A549 (cell line): ENCODE measurements around the gene DMPK. TPM values are rescaled to one million over a fixed set of nuclear protein-coding genes. Genes with fewer than 3 reads are reported as not detected.

Experiments used
- ATAC-seq, 2 experiments: fragments of 200-7000 bp in 1 of 2; fragments of >200 bp in 1 of 2; cut with Nextera tagmentation in 1 of 2; cut with Tn5 transposase in 1 of 2; 3 replicates each; pipeline versions ENCODE4 v1.8.0 to v1.9.1; 2018 to 2020; ENCODE audit warnings: mild to moderate bottlenecking in 1 of 2, moderate library complexity in 1 of 2
- CTCF ChIA-PET: fragments of 300-600 bp; sonication (Branson Sonifier 250); formaldehyde crosslinking; extraction: SDS; loops from one replicate; lab custom pipeline; 2021; ENCODE audit warnings: antibody characterized with exemption, inconsistent platforms; lab: Yijun Ruan, JAX
- POLR2A ChIA-PET: fragments of 350-600 bp; formaldehyde crosslinking; extraction: SDS; loops from one replicate; lab custom pipeline; 2021; ENCODE audit warnings: antibody characterized with exemption, inconsistent platforms; lab: Yijun Ruan, JAX
- DNase-seq, 2 experiments: peaks; one replicate each; pipeline versions ENCODE4 v3.0.0 to v3.0.0-alpha.2; 2011 to 2016; ENCODE audit warnings: low read depth in 1 of 2, low spot score in 1 of 2
- FAIRE-seq: peaks from 2 replicates; lab custom pipeline; 2011; peaks lifted over from hg19 to GRCh38; lab: Jason Lieb, UNC
- H3K27ac ChIP-seq, 2 experiments: fragments of >200 bp; sonication (Bioruptor Twin); formaldehyde crosslinking; 3 replicates each; pipeline ENCODE4 v1.5.1; 2016 to 2017
- H3K4me1 ChIP-seq: fragments of >200 bp; sonication (Bioruptor Twin); formaldehyde crosslinking; 3 replicates; pipeline ENCODE4 v1.6.1; 2016
- H3K4me2 ChIP-seq: fragments of >200 bp; sonication (Bioruptor Twin); formaldehyde crosslinking; 3 replicates; pipeline ENCODE4 v1.6.1; 2016
- H3K4me3 ChIP-seq: fragments of >200 bp; sonication (Bioruptor Twin); formaldehyde crosslinking; 3 replicates; pipeline ENCODE4 v1.5.1; 2016
- H3K9me3 ChIP-seq: fragments of >200 bp; sonication (Bioruptor Twin); formaldehyde crosslinking; 3 replicates; pipeline ENCODE4 v1.6.1; 2016
- BHLHE40 ChIP-seq: IDR thresholded peaks from 2 replicates; pipeline ENCODE4 v1.6.1; 2012; ENCODE audit warnings: low read depth, low read length, inconsistent platforms
- CHD2 ChIP-seq: fragments of 150-350 bp; IDR thresholded peaks from 2 replicates; pipeline ENCODE4 v1.6.1; 2014; ENCODE audit warnings: low read length; ENCODE audit not compliant: partially characterized antibody
- CHD4 ChIP-seq: fragments of 200-600 bp; sonication (generic); IDR thresholded peaks from 2 replicates; pipeline ENCODE4 v1.6.1; 2016; ENCODE audit warnings: antibody characterized with exemption, mild to moderate bottlenecking, borderline replicate concordance
- EHF ChIP-seq: fragments of 250-450 bp; sonication (Bioruptor Pico); IDR thresholded peaks from 2 replicates; pipeline ENCODE4 v1.5.0; 2020; ENCODE audit warnings: mild to moderate bottlenecking
- EHMT2 ChIP-seq: fragments of 200-600 bp; sonication (generic); IDR thresholded peaks from 2 replicates; pipeline ENCODE4 v1.6.1; 2016; ENCODE audit warnings: antibody characterized with exemption, low read depth, mild to moderate bottlenecking, moderate library complexity
- ESRRA ChIP-seq: fragments of 150-350 bp; IDR thresholded peaks from 2 replicates; pipeline ENCODE4 v1.6.1; 2014; ENCODE audit warnings: mild to moderate bottlenecking, low read length, borderline replicate concordance
- GATA3 ChIP-seq: IDR thresholded peaks from 2 replicates; pipeline ENCODE4 v1.6.1; 2012; ENCODE audit warnings: borderline replicate concordance
- HOXA7 ChIP-seq: fragments of 250-450 bp; sonication (Bioruptor Pico); IDR thresholded peaks from 2 replicates; pipeline ENCODE4 v1.5.0; 2020; ENCODE audit warnings: mild to moderate bottlenecking, moderate library complexity
- HOXB5 ChIP-seq: fragments of 250-450 bp; sonication (Bioruptor Pico); IDR thresholded peaks from 2 replicates; pipeline ENCODE4 v1.5.0; 2020; ENCODE audit warnings: mild to moderate bottlenecking, moderate library complexity
- JUN ChIP-seq, 2 experiments: fragments of >200 bp; sonication (Bioruptor Twin); formaldehyde crosslinking; IDR thresholded peaks; 2 replicates in 1 of 2; 3 replicates in 1 of 2; pipeline ENCODE4 v1.6.1; 2016 to 2017
- JUNB ChIP-seq: fragments of >200 bp; sonication (Bioruptor Twin); formaldehyde crosslinking; IDR thresholded peaks from 2 replicates; pipeline ENCODE4 v1.6.1; 2016
- KDM1A ChIP-seq: fragments of 200-600 bp; sonication (generic); IDR thresholded peaks from 2 replicates; pipeline ENCODE4 v1.6.1; 2016; ENCODE audit warnings: low read depth, mild to moderate bottlenecking
- MAZ ChIP-seq: fragments of 150-350 bp; IDR thresholded peaks from 2 replicates; pipeline ENCODE4 v1.6.1; 2014; ENCODE audit warnings: antibody characterized with exemption, low read depth, low read length, borderline replicate concordance
- NPAS2 ChIP-seq: fragments of 250-450 bp; sonication (Bioruptor Pico); IDR thresholded peaks from 2 replicates; pipeline ENCODE4 v1.8.0; 2022; ENCODE audit warnings: mild to moderate bottlenecking, moderate library complexity, borderline replicate concordance
- PHF8 ChIP-seq: fragments of 200-600 bp; sonication (generic); IDR thresholded peaks from 2 replicates; pipeline ENCODE4 v1.6.1; 2016; ENCODE audit warnings: low read depth, mild to moderate bottlenecking, antibody characterized with exemption, moderate library complexity, borderline replicate concordance
- POLR2AphosphoS2 ChIP-seq: conservative IDR thresholded peaks from 2 replicates; pipeline ENCODE4 v1.6.1; 2012; ENCODE audit warnings: low read length, improper control_type of control experiment, inconsistent platforms
- RAD21 ChIP-seq, 2 experiments: fragments of >200 bp in 1 of 2; sonication (Bioruptor Twin) in 1 of 2; formaldehyde crosslinking in 1 of 2; IDR thresholded peaks in 1 of 2; conservative IDR thresholded peaks in 1 of 2; 2 replicates in 1 of 2; 3 replicates in 1 of 2; pipeline ENCODE4 v1.6.1; 2012 to 2018; ENCODE audit warnings: inconsistent platforms in 1 of 2
- RARB ChIP-seq: fragments of 250-450 bp; sonication (Bioruptor Pico); IDR thresholded peaks from 2 replicates; pipeline ENCODE4 v1.8.0; 2021; ENCODE audit warnings: mild to moderate bottlenecking, moderate library complexity
- RFX5 ChIP-seq: fragments of 450-650 bp; IDR thresholded peaks from 2 replicates; pipeline ENCODE4 v1.7.1; 2014; ENCODE audit warnings: antibody characterized with exemption, mild to moderate bottlenecking, moderate library complexity
- RNF2 ChIP-seq: fragments of 200-600 bp; sonication (generic); IDR thresholded peaks from 2 replicates; pipeline ENCODE4 v1.6.1; 2016; ENCODE audit warnings: low read depth, mild to moderate bottlenecking, antibody characterized with exemption, moderate library complexity, borderline replicate concordance
- SMC3 ChIP-seq: fragments of >200 bp; sonication (Bioruptor Twin); formaldehyde crosslinking; IDR thresholded peaks from 3 replicates; pipeline ENCODE4 v1.6.1; 2018; ENCODE audit warnings: inconsistent platforms
- SREBF2 ChIP-seq: fragments of 450-650 bp; IDR thresholded peaks from 2 replicates; pipeline ENCODE4 v1.6.1; 2014; ENCODE audit warnings: mild to moderate bottlenecking, moderate library complexity
- TP53 ChIP-seq: fragments of 250-450 bp; sonication (Bioruptor Pico); IDR thresholded peaks from 2 replicates; pipeline ENCODE4 v1.5.0; 2021; ENCODE audit warnings: mild to moderate bottlenecking, moderate library complexity
- ZC3H11A ChIP-seq: fragments of 450-650 bp; IDR thresholded peaks from 2 replicates; pipeline ENCODE4 v1.6.1; 2014; ENCODE audit warnings: antibody characterized with exemption, mild to moderate bottlenecking
- ZFP36 ChIP-seq: fragments of 450-650 bp; IDR thresholded peaks from 2 replicates; pipeline ENCODE4 v1.6.1; 2014; ENCODE audit warnings: borderline replicate concordance; ENCODE audit not compliant: partially characterized antibody
- ZNF302 ChIP-seq: fragments of 250-450 bp; sonication (Bioruptor Pico); IDR thresholded peaks from 2 replicates; pipeline ENCODE4 v1.9.0; 2021; ENCODE audit warnings: inconsistent platforms, mild to moderate bottlenecking, moderate library complexity
- whole genome bisulfite sequencing: methylation state at CpG from one replicate; pipeline ENCODE4 v1.1.6; 2017; ENCODE audit errors: missing lambda C conversion rate; 5-methylcytosine and 5-hydroxymethylcytosine counted together
- polyA plus RNA-seq, 4 experiments: library from polyadenylated mRNA; depleted of rRNA in 3 of 4; stranded (reverse); fragments of >200 nt; fragmentation: RNase III in 1 of 4; extraction: RNeasy Plus Mini Kit Qiagen cat#74134 plus additional on column Dnase treatment in 1 of 4; gene quantifications; 2 replicates in 3 of 4; 3 replicates in 1 of 4; pipeline ENCODE4 v1.2.3, GENCODE V29; 2011 to 2017
- TF ChIP-seq, protein P1 (sequence below): fragments of 450-650 bp; IDR thresholded peaks from 2 replicates; pipeline ENCODE4 v1.6.1; 2014; ENCODE audit warnings: antibody characterized with exemption
- TF ChIP-seq, protein P2 (sequence below): fragments of 250-450 bp; sonication (Bioruptor Pico); IDR thresholded peaks from 2 replicates; pipeline ENCODE4 v1.5.0; 2021; ENCODE audit warnings: mild to moderate bottlenecking, moderate library complexity, borderline replicate concordance
- TF ChIP-seq, protein P3 (sequence below): IDR thresholded peaks from 2 replicates; pipeline ENCODE4 v1.6.1; 2012
- TF ChIP-seq, protein P4 (sequence below): IDR thresholded peaks from 2 replicates; pipeline ENCODE4 v1.6.1; 2012; ENCODE audit warnings: low read depth, borderline replicate concordance
- TF ChIP-seq, protein P5 (sequence below): fragments of >200 bp; sonication (Bioruptor Twin); formaldehyde crosslinking; IDR thresholded peaks from 3 replicates; pipeline ENCODE4 v1.5.1; 2016
- TF ChIP-seq, protein P6 (sequence below): fragments of >200 bp; sonication (Bioruptor Twin); formaldehyde crosslinking; IDR thresholded peaks from 2 replicates; pipeline ENCODE4 v1.6.1; 2016

The DMPK gene
- polyA plus RNA-seq, 2 of the 4 experiments (the other 2 are of a cell fraction): 21.6 to 56.6 TPM

DNA sequence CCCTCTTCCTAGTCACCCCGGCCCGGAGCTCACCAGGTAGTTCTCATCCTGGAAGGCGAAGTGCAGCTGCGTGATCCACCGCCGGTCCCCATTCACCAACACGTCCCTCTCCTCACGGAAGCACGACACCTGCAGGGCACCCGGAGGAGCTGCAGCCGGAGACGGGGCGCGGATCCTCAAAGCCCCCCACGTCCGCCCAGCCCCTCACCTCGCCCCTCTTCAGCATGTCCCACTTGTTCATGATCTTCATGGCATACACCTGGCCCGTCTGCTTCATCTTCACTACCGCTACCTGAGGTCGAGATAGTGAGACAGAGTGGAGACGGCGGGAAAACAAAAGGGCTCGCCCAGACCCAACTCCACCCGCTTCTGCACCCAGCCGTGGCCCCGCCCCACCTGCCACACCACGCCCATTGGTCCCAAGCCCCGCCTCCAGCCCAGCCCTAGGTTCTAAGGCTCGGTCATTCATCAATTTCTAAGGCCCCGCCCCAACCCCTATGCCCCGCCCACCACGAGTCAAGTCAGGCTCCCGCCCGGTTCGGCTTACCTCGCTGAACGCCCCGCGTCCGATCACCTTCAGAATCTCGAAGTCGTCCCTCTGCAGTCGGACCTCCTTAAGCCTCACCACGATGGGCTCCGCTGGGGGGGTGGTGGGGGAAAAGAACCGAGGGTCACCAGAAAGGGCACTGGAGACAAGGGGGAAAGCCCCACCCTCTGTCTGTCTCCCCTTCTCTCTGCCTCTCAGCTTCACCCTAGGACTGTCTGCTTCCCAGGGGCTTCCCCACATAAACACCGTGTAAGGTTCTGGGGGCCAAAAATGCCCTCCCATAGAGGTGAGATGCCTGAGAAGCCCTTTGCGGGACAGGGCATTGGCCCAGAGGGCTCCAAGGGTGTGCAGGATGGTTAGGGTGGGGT is 2.8 kb downstream of the DMPK start:
- peaks cover 55% of the 10 kb centered on the region for H3K4me1 ChIP-seq
- POLR2A ChIA-PET: interaction anchor here (0.6 to 1.2 kb wide), 3 partner anchors 10 to 43 kb away, joined by 3 to 20 read pairs (median 5); partner anchors contain the start of genes DMWD and SIX5
- peak overlapping the region; percentile 88 for H3K4me2 ChIP-seq
- no peak for TF ChIP-seq SREBF2
- no peak for TF ChIP-seq ZFP36
- TF ChIP-seq KDM1A: no peak
- peak; percentile 45 to 49; a peak in 4 of 5 replicates for TF ChIP-seq RAD21 (conservative IDR thresholded peaks at IDR 0.05 in 1 of 2, IDR thresholded peaks at IDR 0.05 in 1 of 2)
- TF ChIP-seq GATA3: 0 out of 2 replicates have a peak, but pooled peaks have one; percentile 17
- TF ChIP-seq HOXB5: peak; percentile 94
- TF ChIP-seq SMC3: peak; percentile 56
- TF ChIP-seq, protein P1, sequence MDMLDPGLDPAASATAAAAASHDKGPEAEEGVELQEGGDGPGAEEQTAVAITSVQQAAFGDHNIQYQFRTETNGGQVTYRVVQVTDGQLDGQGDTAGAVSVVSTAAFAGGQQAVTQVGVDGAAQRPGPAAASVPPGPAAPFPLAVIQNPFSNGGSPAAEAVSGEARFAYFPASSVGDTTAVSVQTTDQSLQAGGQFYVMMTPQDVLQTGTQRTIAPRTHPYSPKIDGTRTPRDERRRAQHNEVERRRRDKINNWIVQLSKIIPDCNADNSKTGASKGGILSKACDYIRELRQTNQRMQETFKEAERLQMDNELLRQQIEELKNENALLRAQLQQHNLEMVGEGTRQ: no peak
- TF ChIP-seq, protein P2, sequence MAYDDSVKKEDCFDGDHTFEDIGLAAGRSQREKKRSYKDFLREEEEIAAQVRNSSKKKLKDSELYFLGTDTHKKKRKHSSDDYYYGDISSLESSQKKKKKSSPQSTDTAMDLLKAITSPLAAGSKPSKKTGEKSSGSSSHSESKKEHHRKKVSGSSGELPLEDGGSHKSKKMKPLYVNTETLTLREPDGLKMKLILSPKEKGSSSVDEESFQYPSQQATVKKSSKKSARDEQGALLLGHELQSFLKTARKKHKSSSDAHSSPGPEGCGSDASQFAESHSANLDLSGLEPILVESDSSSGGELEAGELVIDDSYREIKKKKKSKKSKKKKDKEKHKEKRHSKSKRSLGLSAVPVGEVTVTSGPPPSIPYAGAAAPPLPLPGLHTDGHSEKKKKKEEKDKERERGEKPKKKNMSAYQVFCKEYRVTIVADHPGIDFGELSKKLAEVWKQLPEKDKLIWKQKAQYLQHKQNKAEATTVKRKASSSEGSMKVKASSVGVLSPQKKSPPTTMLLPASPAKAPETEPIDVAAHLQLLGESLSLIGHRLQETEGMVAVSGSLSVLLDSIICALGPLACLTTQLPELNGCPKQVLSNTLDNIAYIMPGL (CRISPR knock-in tag): no peak
- TF ChIP-seq TP53 (CRISPR knock-in tag): peak; percentile 67; the same call in 1 of the 2 replicates
- TF ChIP-seq, protein P3, sequence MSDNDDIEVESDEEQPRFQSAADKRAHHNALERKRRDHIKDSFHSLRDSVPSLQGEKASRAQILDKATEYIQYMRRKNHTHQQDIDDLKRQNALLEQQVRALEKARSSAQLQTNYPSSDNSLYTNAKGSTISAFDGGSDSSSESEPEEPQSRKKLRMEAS: peak; percentile 53
- TF ChIP-seq, protein P4, sequence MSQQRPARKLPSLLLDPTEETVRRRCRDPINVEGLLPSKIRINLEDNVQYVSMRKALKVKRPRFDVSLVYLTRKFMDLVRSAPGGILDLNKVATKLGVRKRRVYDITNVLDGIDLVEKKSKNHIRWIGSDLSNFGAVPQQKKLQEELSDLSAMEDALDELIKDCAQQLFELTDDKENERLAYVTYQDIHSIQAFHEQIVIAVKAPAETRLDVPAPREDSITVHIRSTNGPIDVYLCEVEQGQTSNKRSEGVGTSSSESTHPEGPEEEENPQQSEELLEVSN: 0 out of 2 replicates have a peak, but pooled peaks have one; percentile 56
- TF ChIP-seq RNF2: no peak
- no peak for TF ChIP-seq MAZ
- TF ChIP-seq ZC3H11A: no peak
- no peak for TF ChIP-seq NPAS2 (CRISPR knock-in tag)
- TF ChIP-seq, protein P5, sequence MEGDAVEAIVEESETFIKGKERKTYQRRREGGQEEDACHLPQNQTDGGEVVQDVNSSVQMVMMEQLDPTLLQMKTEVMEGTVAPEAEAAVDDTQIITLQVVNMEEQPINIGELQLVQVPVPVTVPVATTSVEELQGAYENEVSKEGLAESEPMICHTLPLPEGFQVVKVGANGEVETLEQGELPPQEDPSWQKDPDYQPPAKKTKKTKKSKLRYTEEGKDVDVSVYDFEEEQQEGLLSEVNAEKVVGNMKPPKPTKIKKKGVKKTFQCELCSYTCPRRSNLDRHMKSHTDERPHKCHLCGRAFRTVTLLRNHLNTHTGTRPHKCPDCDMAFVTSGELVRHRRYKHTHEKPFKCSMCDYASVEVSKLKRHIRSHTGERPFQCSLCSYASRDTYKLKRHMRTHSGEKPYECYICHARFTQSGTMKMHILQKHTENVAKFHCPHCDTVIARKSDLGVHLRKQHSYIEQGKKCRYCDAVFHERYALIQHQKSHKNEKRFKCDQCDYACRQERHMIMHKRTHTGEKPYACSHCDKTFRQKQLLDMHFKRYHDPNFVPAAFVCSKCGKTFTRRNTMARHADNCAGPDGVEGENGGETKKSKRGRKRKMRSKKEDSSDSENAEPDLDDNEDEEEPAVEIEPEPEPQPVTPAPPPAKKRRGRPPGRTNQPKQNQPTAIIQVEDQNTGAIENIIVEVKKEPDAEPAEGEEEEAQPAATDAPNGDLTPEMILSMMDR: peak; percentile 74
- no peak for TF ChIP-seq RARB
- TF ChIP-seq CHD4: no peak
- TF ChIP-seq CHD2: no peak
- no peak for TF ChIP-seq BHLHE40
- no peak for TF ChIP-seq ZNF302 (CRISPR knock-in tag)
- TF ChIP-seq ESRRA: no peak
- TF ChIP-seq HOXA7: 0 out of 2 replicates have a peak, but pooled peaks have one; percentile 60
- TF ChIP-seq JUNB: no peak
- no peak for TF ChIP-seq RFX5
- no peak for TF ChIP-seq EHF (CRISPR knock-in tag)
- no peak for TF ChIP-seq PHF8
- TF ChIP-seq EHMT2: no peak
- TF ChIP-seq JUN (IDR thresholded peaks at IDR 0.05): peak in 1 of 2 experiments; percentile 32; a peak in 1 of 5 replicates
- TF ChIP-seq, protein P6, sequence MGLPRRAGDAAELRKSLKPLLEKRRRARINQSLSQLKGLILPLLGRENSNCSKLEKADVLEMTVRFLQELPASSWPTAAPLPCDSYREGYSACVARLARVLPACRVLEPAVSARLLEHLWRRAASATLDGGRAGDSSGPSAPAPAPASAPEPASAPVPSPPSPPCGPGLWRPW: no peak
- no peak for TF ChIP-seq POLR2AphosphoS2
- TF ChIP-seq, all 56 proteins: peak for 10
- ATAC-seq (peak; percentile 37 to 76), FAIRE-seq (peak; percentile 72), DNase-seq (peak; percentile 94 to 95)
- 17% methylated on average over 34 of the region's 48 CpGs for WGBS
- H3K9me3 ChIP-seq: no peaks in the 10 kb centered on the region
- CTCF ChIA-PET: interaction anchor here (0.6 to 74.3 kb wide), 11 partner anchors 5 to 108 kb away, joined by 3 to 2204 read pairs (median 4); partner anchors contain the start of genes DMPK, DMWD, MEIOSIN and RSPH6A
- peak overlapping the region; percentile 35 for H3K4me3 ChIP-seq
- H3K27ac ChIP-seq: peak overlapping the region; percentile 90 to 96; a peak in 5 of 6 replicates
